ENCODE data around the gene SYNGR1. TPM values are rescaled to one million over a fixed set of nuclear protein-coding genes. Genes with fewer than 3 reads are reported as not detected.

SYNGR1 gene
- total RNA-seq, 4 donors from 2014 or later: 25.5 to 51.3 (median 38.9) TPM

GRCh38 chr22:39364714-39365491, 15.1 kb downstream of the SYNGR1 start:
- no peak for DNase-seq (ENCODE audit: low spot score in 2 of 2)
- no peak for TF ChIP-seq POLR2A (IDR thresholded peaks at IDR 0.05)
- H3K4me3 ChIP-seq (ENCODE audit: low read depth, poor library complexity, severe bottlenecking): no peak overlapping the region
- intact Hi-C loops (cut with DNase I; ENCODE audit: low total_unique reads): no loop called here
- WGBS, 2 donors: 39 to 44% methylated on average over 11 of the region's 11 CpGs

- TF ChIP-seq CTCF (IDR thresholded peaks at IDR 0.05): no peak
- no peak for TF ChIP-seq POLR2A (IDR thresholded peaks at IDR 0.05)
- no peak for DNase-seq (ENCODE audit: low spot score in 2 of 2)
- intact Hi-C loops (cut with DNase I; ENCODE audit: low total_unique reads): no loop called here
- WGBS, 2 donors: 73 to 79% methylated on average over 3 of the region's 3 CpGs
- no peak overlapping the region for H3K4me3 ChIP-seq (ENCODE audit: low read depth, poor library complexity, severe bottlenecking)
Observed at GRCh38 chr22:39365492-39365780, 15.6 kb downstream of the SYNGR1 start.

- DNase-seq (ENCODE audit: low spot score in 2 of 2): no peak
- 47 to 50% methylated on average over 9 of the region's 9 CpGs for WGBS, 2 donors
- intact Hi-C loops (cut with DNase I; ENCODE audit: low total_unique reads): no loop called here
- TF ChIP-seq CTCF (IDR thresholded peaks at IDR 0.05) (no peak), POLR2A (IDR thresholded peaks at IDR 0.05) (no peak)
- no peak overlapping the region for H3K4me3 ChIP-seq (ENCODE audit: low read depth, poor library complexity, severe bottlenecking)
Observed at GRCh38 chr22:39367035-39367434, 17.2 kb downstream of the SYNGR1 start.

- intact Hi-C loops (cut with DNase I; ENCODE audit: low total_unique reads): no loop called here
- DNase-seq (ENCODE audit: low spot score in 2 of 2): no peak
- WGBS, 2 donors: 68 to 87% methylated on average over 9 of the region's 9 CpGs
- TF ChIP-seq POLR2A (IDR thresholded peaks at IDR 0.05) (no peak), CTCF (IDR thresholded peaks at IDR 0.05) (no peak)
- no peak overlapping the region for H3K4me3 ChIP-seq (ENCODE audit: low read depth, poor library complexity, severe bottlenecking)
Observed at GRCh38 chr22:39368461-39368911, 18.7 kb downstream of the SYNGR1 start.

GRCh38 chr22:39369186-39369585, 19.4 kb downstream of the SYNGR1 start:
- intact Hi-C loops (cut with DNase I; ENCODE audit: low total_unique reads): no loop called here
- no peak for DNase-seq (ENCODE audit: low spot score in 2 of 2)
- no peak for TF ChIP-seq CTCF (IDR thresholded peaks at IDR 0.05)
- TF ChIP-seq POLR2A (IDR thresholded peaks at IDR 0.05): no peak
- 88 to 93% methylated on average over 6 of the region's 6 CpGs for WGBS, 2 donors
- no peak overlapping the region for H3K4me3 ChIP-seq (ENCODE audit: low read depth, poor library complexity, severe bottlenecking)

GRCh38 chr22:39369586-39369985, 19.8 kb downstream of the SYNGR1 start:
- intact Hi-C loops (cut with DNase I; ENCODE audit: low total_unique reads): no loop called here
- 84 to 93% methylated on average over 3 of the region's 3 CpGs for WGBS, 2 donors
- no peak overlapping the region for H3K4me3 ChIP-seq (ENCODE audit: low read depth, poor library complexity, severe bottlenecking)
- no peak for DNase-seq (ENCODE audit: low spot score in 2 of 2)
- TF ChIP-seq POLR2A (IDR thresholded peaks at IDR 0.05) (no peak), CTCF (IDR thresholded peaks at IDR 0.05) (no peak)
